CD8-positive, alpha-beta memory T cell (primary cell): ENCODE data around the gene ASPG. TPM values are rescaled to one million over a fixed set of nuclear protein-coding genes. Genes with fewer than 3 reads are reported as not detected.

ENCODE experiments used
- CTCF ChIA-PET: fragments of 350-600 bp; sonication (Branson Sonifier 250); formaldehyde crosslinking; loops from one replicate; lab custom pipeline; 2021; ENCODE audit warnings: antibody characterized with exemption; lab: Charles Lee
- POLR2A ChIA-PET: fragments of 350-600 bp; sonication (Branson Sonifier 250); formaldehyde crosslinking; loops from one replicate; lab custom pipeline; 2021; ENCODE audit warnings: antibody characterized with exemption; lab: Charles Lee
- DNase-seq, 5 donors: peaks; one replicate each; pipeline versions ENCODE4 v3.0.0 to v3.0.0-alpha.2; 2020 to 2022; ENCODE audit warnings: mixed read lengths in 1 of 5
- H3K27ac ChIP-seq: one replicate; pipeline ENCODE4 v1.7.0; 2013; ENCODE audit warnings: low read depth, mild to moderate bottlenecking, low read length, moderate library complexity
- H3K27me3 ChIP-seq: 2 replicates; pipeline ENCODE4 v1.7.0; 2013; ENCODE audit warnings: low read length, mild to moderate bottlenecking; ENCODE audit not compliant: insufficient read depth, poor library complexity, severe bottlenecking
- H3K36me3 ChIP-seq: 2 replicates; pipeline ENCODE4 v1.7.0; 2013; ENCODE audit warnings: mild to moderate bottlenecking, low read length, moderate library complexity; ENCODE audit not compliant: insufficient read depth
- H3K4me1 ChIP-seq: 2 replicates; pipeline ENCODE4 v1.7.0; 2013; ENCODE audit warnings: mild to moderate bottlenecking, low read length, moderate library complexity; ENCODE audit not compliant: insufficient read depth
- H3K4me3 ChIP-seq: 2 replicates; pipeline ENCODE4 v1.7.0; 2013; ENCODE audit warnings: mild to moderate bottlenecking, low read length
- H3K9me3 ChIP-seq: 2 replicates; pipeline ENCODE4 v1.7.0; 2013; ENCODE audit warnings: mild to moderate bottlenecking, low read length
- H3K27ac Mint-ChIP-seq, 8 donors: one replicate each; pipeline ENCODE4 v1.8.0; 2020 to 2021; ENCODE audit warnings: mixed read lengths in 8 of 8, mild to moderate bottlenecking in 6 of 8, inconsistent platforms in 3 of 8, moderate library complexity in 3 of 8
- H3K27me3 Mint-ChIP-seq, 2 donors: one replicate each; pipeline ENCODE4 v1.8.0; 2020 to 2021; ENCODE audit warnings: mixed read lengths in 2 of 2, mild to moderate bottlenecking in 1 of 2, moderate library complexity in 1 of 2
- H3K36me3 Mint-ChIP-seq, 3 donors: one replicate each; pipeline ENCODE4 v1.8.0; 2020 to 2021; ENCODE audit warnings: mixed read lengths in 3 of 3, inconsistent platforms in 1 of 3, mild to moderate bottlenecking in 1 of 3
- H3K4me1 Mint-ChIP-seq, 3 donors: one replicate each; pipeline ENCODE4 v1.8.0; 2020 to 2021; ENCODE audit warnings: mixed read lengths in 3 of 3, inconsistent platforms in 1 of 3, mild to moderate bottlenecking in 1 of 3
- H3K4me3 Mint-ChIP-seq, 7 donors: one replicate each; pipeline ENCODE4 v1.8.0; 2020 to 2021; ENCODE audit warnings: mixed read lengths in 7 of 7, mild to moderate bottlenecking in 6 of 7, moderate library complexity in 4 of 7, inconsistent platforms in 2 of 7
- H3K9me3 Mint-ChIP-seq, 5 donors: one replicate each; pipeline ENCODE4 v1.8.0; 2020 to 2022; ENCODE audit warnings: mixed read lengths in 5 of 5, mild to moderate bottlenecking in 3 of 5, moderate library complexity in 2 of 5, inconsistent platforms in 1 of 5
- polyA plus RNA-seq: library from polyadenylated mRNA; unstranded; fragments of 300-500 nt; fragmentation: Illumina TruSeq; gene quantifications from one replicate; pipeline ENCODE4 v1.2.3, GENCODE V29; 2021
- total RNA-seq, 2 experiments: library from RNA; stranded (reverse); gene quantifications; one replicate each; pipeline ENCODE4 v1.2.3, GENCODE V29; 2021

ASPG gene
- total and polyA plus RNA-seq, 3 experiments from 2014 or later = not detected

DNA sequence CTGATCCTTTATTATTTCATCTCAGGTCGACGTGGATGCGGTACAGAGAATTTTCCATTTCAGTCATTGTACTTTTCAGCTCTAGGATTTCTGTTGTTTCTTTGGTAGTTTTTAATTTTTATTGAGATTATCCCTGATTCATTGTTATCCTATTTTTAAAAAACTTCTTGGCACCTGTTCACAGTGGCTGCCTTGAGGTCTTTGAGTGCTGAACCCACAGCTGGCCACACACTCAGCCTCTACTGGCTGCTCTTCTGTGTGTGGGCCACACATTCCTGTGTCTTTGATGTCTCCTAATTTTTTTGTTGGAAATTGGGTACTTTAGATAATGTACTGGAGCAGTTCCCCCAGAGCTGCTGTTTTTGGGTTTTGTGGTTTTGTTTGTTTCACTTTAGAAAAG is 37.7 kb upstream of the ASPG start:
- H3K36me3 ChIP-seq = no peaks in the 10 kb centered on the region
- DNase-seq = no peak
- Mint-ChIP-seq H3K9me3 (no peaks in the 10 kb centered on the region), H3K4me1 (no peaks in the 10 kb centered on the region), H3K4me3 (no peak overlapping the region), H3K27ac (no peak overlapping the region), H3K27me3 (peaks cover 12 to 39% of the 10 kb centered on the region in 2 donors), H3K36me3 (no peaks in the 10 kb centered on the region)
- POLR2A ChIA-PET = no interaction called here
- H3K4me3 ChIP-seq = no peak overlapping the region
- no peaks in the 10 kb centered on the region for H3K9me3 ChIP-seq
- no peaks in the 10 kb centered on the region for H3K4me1 ChIP-seq
- no peaks in the 10 kb centered on the region for H3K27me3 ChIP-seq
- CTCF ChIA-PET = no interaction called here
- no peak overlapping the region for H3K27ac ChIP-seq

DNA sequence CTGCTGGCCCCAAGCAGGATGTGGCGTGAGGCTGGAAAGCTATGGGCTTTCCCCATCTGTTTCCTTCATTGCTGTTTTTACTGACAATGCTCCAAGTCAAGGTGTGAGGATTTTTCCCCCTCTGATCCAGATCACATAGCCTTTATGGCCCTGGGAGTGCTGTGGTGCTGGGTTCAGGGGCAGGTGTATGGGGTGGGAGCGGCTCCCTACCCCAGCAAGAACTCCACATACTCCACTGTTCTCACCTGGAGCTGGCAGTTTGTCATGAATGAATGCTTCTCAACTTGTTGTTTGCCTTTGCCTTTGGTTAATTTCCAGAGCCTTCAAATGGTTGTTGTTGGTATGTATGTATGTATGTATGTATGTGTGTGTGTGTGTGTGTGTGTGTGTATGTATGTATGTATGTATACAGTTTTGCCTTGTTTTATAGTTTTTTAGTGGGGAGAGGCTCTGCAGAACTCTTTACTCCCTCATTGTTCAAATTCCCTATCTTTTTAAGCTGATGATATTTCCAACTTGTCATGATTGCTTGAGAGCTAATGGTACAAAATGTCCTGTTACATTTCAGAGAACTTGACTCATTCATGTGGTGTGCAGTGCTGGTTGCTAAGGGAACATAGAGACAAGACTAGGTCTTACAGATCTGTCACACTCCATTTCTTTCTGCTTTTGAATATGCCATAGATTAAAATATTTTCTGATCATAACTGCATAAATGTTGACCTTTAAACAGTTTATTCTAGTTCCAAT is 36.6 kb upstream of the ASPG start:
- Mint-ChIP-seq H3K4me3 (no peak overlapping the region), H3K27me3 (peaks cover 14 to 44% of the 10 kb centered on the region in 2 donors), H3K36me3 (no peaks in the 10 kb centered on the region), H3K9me3 (no peaks in the 10 kb centered on the region), H3K4me1 (no peaks in the 10 kb centered on the region), H3K27ac (no peak overlapping the region)
- Histone ChIP-seq H3K9me3 (no peaks in the 10 kb centered on the region), H3K27ac (no peak overlapping the region), H3K4me3 (no peak overlapping the region), H3K36me3 (no peaks in the 10 kb centered on the region), H3K27me3 (no peaks in the 10 kb centered on the region), H3K4me1 (no peaks in the 10 kb centered on the region)
- CTCF ChIA-PET = no interaction called here
- POLR2A ChIA-PET = interaction anchor here (0.6 kb wide), 1 partner anchor 467 kb away, joined by 4 read pairs; no protein-coding TSS in a partner anchor
- DNase-seq = no peak

- no peak overlapping the region for H3K27ac Mint-ChIP-seq
- H3K27ac ChIP-seq = no peak overlapping the region
- ChIA-PET CTCF (no interaction called here), POLR2A (interaction anchor here (0.6 kb wide), 1 partner anchor 468 kb away, joined by 4 read pairs; no protein-coding TSS in a partner anchor)
- H3K4me1 ChIP-seq = no peaks in the 10 kb centered on the region
- H3K9me3 ChIP-seq = no peaks in the 10 kb centered on the region
- no peak overlapping the region for H3K4me3 Mint-ChIP-seq
- H3K36me3 ChIP-seq = no peaks in the 10 kb centered on the region
- peaks cover 14 to 50% of the 10 kb centered on the region in 2 donors for H3K27me3 Mint-ChIP-seq
- H3K27me3 ChIP-seq = no peaks in the 10 kb centered on the region
- no peaks in the 10 kb centered on the region for H3K36me3 Mint-ChIP-seq
- H3K9me3 Mint-ChIP-seq = no peaks in the 10 kb centered on the region
- H3K4me1 Mint-ChIP-seq = no peaks in the 10 kb centered on the region
- H3K4me3 ChIP-seq = no peak overlapping the region
- no peak for DNase-seq
Observed at GRCh38 chr14:104049576-104050240, 35.8 kb upstream of the ASPG start.

DNA sequence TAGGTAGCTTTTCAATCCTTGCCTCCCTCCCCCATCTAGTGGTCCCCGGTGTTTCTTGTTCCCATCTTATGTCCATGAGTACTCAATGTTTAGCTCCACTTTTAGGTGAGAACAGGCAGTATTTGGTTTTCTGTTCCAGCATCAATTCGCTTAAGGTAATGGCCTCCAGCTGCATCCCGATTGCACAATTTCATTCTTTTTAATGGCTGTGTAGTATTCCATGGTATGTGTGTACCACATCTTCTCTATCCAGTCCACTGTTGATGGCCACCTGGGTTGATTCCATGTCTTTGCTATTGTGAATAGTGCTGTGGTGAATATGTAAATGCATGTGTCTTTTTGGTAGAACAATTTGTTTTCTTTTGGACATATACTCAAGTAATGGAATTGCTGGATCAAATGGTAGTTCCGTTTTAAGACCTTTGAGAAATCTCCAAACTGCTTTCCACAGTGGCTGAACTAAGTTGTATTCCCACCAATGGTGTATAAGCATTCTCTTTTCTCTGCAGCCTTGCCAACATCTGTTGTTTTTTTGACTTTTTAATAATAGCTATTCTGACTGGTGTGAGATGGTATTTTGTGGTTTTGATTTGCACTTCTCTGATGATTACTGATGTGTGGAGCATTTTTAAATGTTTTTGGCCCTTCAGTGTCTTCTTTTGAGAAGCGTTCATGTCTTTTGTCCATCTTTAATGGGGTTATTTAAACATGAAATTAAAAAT is 34.2 kb upstream of the ASPG start:
- CTCF ChIA-PET = no interaction called here
- DNase-seq = no peak
- H3K4me3 Mint-ChIP-seq = no peak overlapping the region

DNA sequence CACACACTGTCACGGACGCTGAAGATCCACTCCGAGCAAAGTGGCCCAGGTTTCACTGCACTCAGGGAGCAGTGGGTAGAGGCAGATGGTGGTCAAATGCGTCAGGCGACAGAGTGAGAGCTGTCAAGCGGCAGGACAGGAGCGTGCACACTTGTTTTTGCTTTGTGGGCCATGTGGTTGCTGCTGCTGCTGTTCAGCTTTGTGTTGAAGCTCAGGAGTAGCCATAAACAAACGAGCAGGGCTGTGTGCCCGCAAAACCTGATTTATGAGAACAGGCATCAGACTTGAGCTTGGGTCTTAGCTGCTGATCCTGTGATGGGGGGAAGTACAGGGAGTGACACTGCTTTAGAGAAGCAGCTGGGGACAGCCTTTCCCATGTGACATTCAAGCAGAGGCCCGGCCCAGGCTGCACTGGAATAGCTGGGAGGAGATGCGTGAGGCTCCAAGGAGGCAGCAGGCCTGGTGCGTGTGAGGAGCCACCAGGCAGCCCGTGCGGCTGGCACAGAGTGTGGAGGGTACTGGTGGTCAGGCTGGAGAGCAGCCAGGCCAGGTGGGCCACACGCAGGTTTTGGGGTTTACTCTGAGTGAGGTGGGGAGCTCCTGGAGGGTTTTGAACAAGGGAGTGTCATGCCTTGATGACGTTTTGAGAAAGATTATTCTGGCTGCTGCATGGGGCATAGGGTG is 31.1 kb upstream of the ASPG start:
- Mint-ChIP-seq H3K27me3 (peaks cover 11 to 50% of the 10 kb centered on the region in 2 donors), H3K4me1 (no peaks in the 10 kb centered on the region), H3K9me3 (no peaks in the 10 kb centered on the region), H3K27ac (no peak overlapping the region), H3K36me3 (no peaks in the 10 kb centered on the region), H3K4me3 (no peak overlapping the region)
- CTCF ChIA-PET = no interaction called here
- H3K4me3 ChIP-seq = no peak overlapping the region
- H3K9me3 ChIP-seq = no peaks in the 10 kb centered on the region
- H3K36me3 ChIP-seq = no peaks in the 10 kb centered on the region
- POLR2A ChIA-PET = no interaction called here
- DNase-seq = no peak
- no peaks in the 10 kb centered on the region for H3K27me3 ChIP-seq
- no peak overlapping the region for H3K27ac ChIP-seq
- H3K4me1 ChIP-seq = no peaks in the 10 kb centered on the region

More for the DNA sequence above, 34.2 kb upstream of the ASPG start:
- H3K36me3 ChIP-seq = no peaks in the 10 kb centered on the region
- no peaks in the 10 kb centered on the region for H3K4me1 ChIP-seq
- Mint-ChIP-seq H3K9me3 (no peaks in the 10 kb centered on the region), H3K27ac (no peak overlapping the region), H3K36me3 (no peaks in the 10 kb centered on the region), H3K4me1 (no peaks in the 10 kb centered on the region), H3K27me3 (peaks cover 14 to 55% of the 10 kb centered on the region in 2 donors)
- no peaks in the 10 kb centered on the region for H3K9me3 ChIP-seq
- no peak overlapping the region for H3K4me3 ChIP-seq
- POLR2A ChIA-PET = no interaction called here
- H3K27me3 ChIP-seq = no peaks in the 10 kb centered on the region
- no peak overlapping the region for H3K27ac ChIP-seq

DNA sequence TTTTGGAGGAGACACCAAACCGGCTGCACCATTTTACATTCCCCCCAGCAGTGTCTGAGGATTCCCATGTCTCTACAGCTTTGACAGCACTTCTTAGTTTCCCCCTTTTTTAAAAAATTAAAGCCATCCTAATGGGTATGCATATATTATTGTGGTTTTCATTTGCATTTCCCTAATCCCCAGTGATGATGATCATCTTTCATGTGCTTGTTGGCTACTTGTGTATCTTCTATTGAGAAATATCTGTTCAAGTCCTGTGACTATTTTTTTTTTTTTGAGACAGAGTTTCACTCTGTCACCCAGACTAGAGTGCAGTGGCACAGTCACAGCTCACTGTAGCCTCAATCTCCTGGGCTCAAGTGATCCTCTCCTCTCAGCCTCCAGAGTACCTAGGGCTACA is 23.2 kb upstream of the ASPG start:
- H3K27ac Mint-ChIP-seq = no peak overlapping the region
- H3K36me3 Mint-ChIP-seq = peaks cover 0 to 4% (median 0%) of the 10 kb centered on the region in 3 donors
- H3K27me3 Mint-ChIP-seq = peaks cover 13 to 67% of the 10 kb centered on the region in 2 donors
- H3K9me3 Mint-ChIP-seq = peaks cover 4 to 18% (median 10%) of the 10 kb centered on the region in 5 donors
- Histone ChIP-seq H3K4me3 (no peak overlapping the region), H3K27me3 (no peaks in the 10 kb centered on the region), H3K9me3 (no peaks in the 10 kb centered on the region), H3K4me1 (no peaks in the 10 kb centered on the region), H3K27ac (no peak overlapping the region), H3K36me3 (no peaks in the 10 kb centered on the region)
- no peak overlapping the region for H3K4me3 Mint-ChIP-seq
- CTCF ChIA-PET = no interaction called here
- POLR2A ChIA-PET = no interaction called here
- no peak for DNase-seq
- no peaks in the 10 kb centered on the region for H3K4me1 Mint-ChIP-seq

- Mint-ChIP-seq H3K27me3 (peaks cover 15 to 79% of the 10 kb centered on the region in 2 donors), H3K9me3 (peaks cover 7 to 21% (median 13%) of the 10 kb centered on the region in 5 donors)
- no peak for DNase-seq
Observed at GRCh38 chr14:104064003-104064402, 21.5 kb upstream of the ASPG start.

More at GRCh38 chr14:104064003-104064402, 21.5 kb upstream of the ASPG start:
- Histone ChIP-seq H3K9me3 (no peaks in the 10 kb centered on the region), H3K27me3 (no peaks in the 10 kb centered on the region), H3K27ac (no peak overlapping the region), H3K36me3 (no peaks in the 10 kb centered on the region), H3K4me1 (no peaks in the 10 kb centered on the region), H3K4me3 (no peak overlapping the region)
- H3K27ac Mint-ChIP-seq = no peak overlapping the region
- no peak overlapping the region for H3K4me3 Mint-ChIP-seq
- H3K36me3 Mint-ChIP-seq = peaks cover 0 to 6% (median 0%) of the 10 kb centered on the region in 3 donors
- ChIA-PET CTCF (no interaction called here), POLR2A (no interaction called here)
- no peaks in the 10 kb centered on the region for H3K4me1 Mint-ChIP-seq
